HL-60 (cell line): ENCODE measurements around the gene GLRA3.

Source experiments
- GABPA ChIP-seq: IDR thresholded peaks from 2 replicates; pipeline ENCODE4 v1.6.1; 2012; ENCODE audit warnings: low read depth
- POLR2AphosphoS5 ChIP-seq: IDR thresholded peaks from 2 replicates; pipeline ENCODE4 v1.6.1; 2012; ENCODE audit warnings: low read depth
- SPI1 ChIP-seq: IDR thresholded peaks from 2 replicates; pipeline ENCODE4 v1.6.1; 2012; ENCODE audit warnings: low read depth, mild to moderate bottlenecking, borderline replicate concordance
- TF ChIP-seq, protein P1 (sequence below): IDR thresholded peaks from one replicate; pipeline ENCODE4 v1.5.1; 2011; ENCODE audit warnings: low read length, control low read depth, inconsistent platforms; ENCODE audit not compliant: insufficient read depth
- TF ChIP-seq, protein P2 (sequence below): IDR thresholded peaks from 2 replicates; pipeline ENCODE4 v1.6.1; 2012; ENCODE audit warnings: low read depth; ENCODE audit not compliant: insufficient replicate concordance

DNA sequence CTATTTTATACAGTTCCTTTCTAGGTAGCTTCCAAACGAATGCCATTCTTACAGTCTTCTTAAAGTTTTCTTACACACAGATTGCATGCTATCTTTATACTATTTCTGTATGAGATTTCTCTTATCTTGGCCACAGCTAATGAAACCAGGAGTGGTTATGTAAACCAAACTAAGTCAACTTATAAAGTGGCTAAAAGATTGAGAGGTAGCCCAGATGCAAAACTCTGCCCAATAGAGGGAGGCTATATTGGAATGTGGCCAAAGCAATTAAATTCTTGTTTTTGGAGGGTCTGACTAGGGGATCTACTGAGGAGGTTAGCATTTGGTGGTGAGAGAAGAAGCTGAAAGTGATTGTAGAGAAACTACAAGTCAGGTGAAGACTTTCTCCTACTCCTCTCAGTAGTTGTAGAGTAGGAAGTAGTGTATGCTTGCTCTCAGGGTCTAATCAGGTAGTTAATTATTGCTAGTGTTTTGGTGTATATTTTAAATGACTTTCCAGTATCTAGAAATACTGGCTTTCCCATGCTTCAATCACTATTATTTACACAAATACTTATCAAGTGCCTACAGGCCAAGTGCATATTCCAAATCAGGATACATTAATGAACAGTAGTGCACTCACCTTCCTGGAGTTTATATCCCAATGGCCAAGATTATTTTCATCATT lies 202.6 kb downstream of the GLRA3 start:
- TF ChIP-seq GABPA (no peak), POLR2AphosphoS5 (no peak), SPI1 (no peak)
- TF ChIP-seq, protein P1, sequence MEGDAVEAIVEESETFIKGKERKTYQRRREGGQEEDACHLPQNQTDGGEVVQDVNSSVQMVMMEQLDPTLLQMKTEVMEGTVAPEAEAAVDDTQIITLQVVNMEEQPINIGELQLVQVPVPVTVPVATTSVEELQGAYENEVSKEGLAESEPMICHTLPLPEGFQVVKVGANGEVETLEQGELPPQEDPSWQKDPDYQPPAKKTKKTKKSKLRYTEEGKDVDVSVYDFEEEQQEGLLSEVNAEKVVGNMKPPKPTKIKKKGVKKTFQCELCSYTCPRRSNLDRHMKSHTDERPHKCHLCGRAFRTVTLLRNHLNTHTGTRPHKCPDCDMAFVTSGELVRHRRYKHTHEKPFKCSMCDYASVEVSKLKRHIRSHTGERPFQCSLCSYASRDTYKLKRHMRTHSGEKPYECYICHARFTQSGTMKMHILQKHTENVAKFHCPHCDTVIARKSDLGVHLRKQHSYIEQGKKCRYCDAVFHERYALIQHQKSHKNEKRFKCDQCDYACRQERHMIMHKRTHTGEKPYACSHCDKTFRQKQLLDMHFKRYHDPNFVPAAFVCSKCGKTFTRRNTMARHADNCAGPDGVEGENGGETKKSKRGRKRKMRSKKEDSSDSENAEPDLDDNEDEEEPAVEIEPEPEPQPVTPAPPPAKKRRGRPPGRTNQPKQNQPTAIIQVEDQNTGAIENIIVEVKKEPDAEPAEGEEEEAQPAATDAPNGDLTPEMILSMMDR, result no peak
- TF ChIP-seq, protein P2, sequence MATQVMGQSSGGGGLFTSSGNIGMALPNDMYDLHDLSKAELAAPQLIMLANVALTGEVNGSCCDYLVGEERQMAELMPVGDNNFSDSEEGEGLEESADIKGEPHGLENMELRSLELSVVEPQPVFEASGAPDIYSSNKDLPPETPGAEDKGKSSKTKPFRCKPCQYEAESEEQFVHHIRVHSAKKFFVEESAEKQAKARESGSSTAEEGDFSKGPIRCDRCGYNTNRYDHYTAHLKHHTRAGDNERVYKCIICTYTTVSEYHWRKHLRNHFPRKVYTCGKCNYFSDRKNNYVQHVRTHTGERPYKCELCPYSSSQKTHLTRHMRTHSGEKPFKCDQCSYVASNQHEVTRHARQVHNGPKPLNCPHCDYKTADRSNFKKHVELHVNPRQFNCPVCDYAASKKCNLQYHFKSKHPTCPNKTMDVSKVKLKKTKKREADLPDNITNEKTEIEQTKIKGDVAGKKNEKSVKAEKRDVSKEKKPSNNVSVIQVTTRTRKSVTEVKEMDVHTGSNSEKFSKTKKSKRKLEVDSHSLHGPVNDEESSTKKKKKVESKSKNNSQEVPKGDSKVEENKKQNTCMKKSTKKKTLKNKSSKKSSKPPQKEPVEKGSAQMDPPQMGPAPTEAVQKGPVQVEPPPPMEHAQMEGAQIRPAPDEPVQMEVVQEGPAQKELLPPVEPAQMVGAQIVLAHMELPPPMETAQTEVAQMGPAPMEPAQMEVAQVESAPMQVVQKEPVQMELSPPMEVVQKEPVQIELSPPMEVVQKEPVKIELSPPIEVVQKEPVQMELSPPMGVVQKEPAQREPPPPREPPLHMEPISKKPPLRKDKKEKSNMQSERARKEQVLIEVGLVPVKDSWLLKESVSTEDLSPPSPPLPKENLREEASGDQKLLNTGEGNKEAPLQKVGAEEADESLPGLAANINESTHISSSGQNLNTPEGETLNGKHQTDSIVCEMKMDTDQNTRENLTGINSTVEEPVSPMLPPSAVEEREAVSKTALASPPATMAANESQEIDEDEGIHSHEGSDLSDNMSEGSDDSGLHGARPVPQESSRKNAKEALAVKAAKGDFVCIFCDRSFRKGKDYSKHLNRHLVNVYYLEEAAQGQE, result no peak
